Measurements from ENCODE around the gene RECQL5.
"Not testable (repeated sequence)": the region's sequence is repeated elsewhere in the genome, so short reads cannot be mapped to it uniquely, and the experiment has no call there.

The RECQL5 gene

GRCh38 chr17:75592348-75593020 is 74.5 kb downstream of the RECQL5 start:
- DNase-seq (ENCODE audit: low spot score) = no peak

- DNase-seq (ENCODE audit: low spot score) = no peak
Observed at GRCh38 chr17:75591722-75592302, 75.1 kb downstream of the RECQL5 start.

GRCh38 chr17:75590849-75591721 is 75.9 kb downstream of the RECQL5 start:
- DNase-seq (ENCODE audit: low spot score) = no peak

- DNase-seq (ENCODE audit: low spot score) = no peak
Observed at GRCh38 chr17:75590314-75590761, 76.6 kb downstream of the RECQL5 start.

GRCh38 chr17:75589919-75590303 is 77.0 kb downstream of the RECQL5 start:
- DNase-seq (ENCODE audit: low spot score) = no peak

- DNase-seq (ENCODE audit: low spot score) = peak; percentile 100
Observed at GRCh38 chr17:75589012-75589918, 77.7 kb downstream of the RECQL5 start.

GRCh38 chr17:75588596-75589011 is 78.3 kb downstream of the RECQL5 start:
- no peak for DNase-seq (ENCODE audit: low spot score)

- DNase-seq (ENCODE audit: low spot score) = peak; percentile 86
Observed at GRCh38 chr17:75587675-75588595, 79.0 kb downstream of the RECQL5 start, which contains the start of gene MYO15B. MYO15B (plus strand) TSS chr17:75587800; CDS start chr17:75588058, 258 bp downstream.

GRCh38 chr17:75584849-75585175 is 82.1 kb downstream of the RECQL5 start:
- DNase-seq (ENCODE audit: low spot score) = no peak

- not testable (repeated sequence) for DNase-seq (ENCODE audit: low spot score)
Observed at GRCh38 chr17:75583197-75583596, 83.8 kb downstream of the RECQL5 start.

GRCh38 chr17:75581121-75581725 is 85.7 kb downstream of the RECQL5 start:
- not testable (repeated sequence) for DNase-seq (ENCODE audit: low spot score)
